ENCODE measurements around the gene UNC45A. TPM values are rescaled to one million over a fixed set of nuclear protein-coding genes. Genes with fewer than 3 reads are reported as not detected.
A peak's percentile ranks its signal among the peaks of the same experiment; 100 is the strongest.

The UNC45A gene
- total RNA-seq, 1 experiment from 2014 or later = 101 TPM

- no peak for TF ChIP-seq STAT6 (CRISPR knock-in tag; conservative IDR thresholded peaks at IDR 0.05; ENCODE audit: low read depth)
- 0 out of 2 replicates have a peak, but pooled peaks have one; percentile 18 for TF ChIP-seq ATF2 (CRISPR knock-in tag; IDR thresholded peaks at IDR 0.05; ENCODE audit: borderline replicate concordance, low read depth)
- TF ChIP-seq TEAD4 (CRISPR knock-in tag; IDR thresholded peaks at IDR 0.05) = no peak
- TF ChIP-seq MAX (CRISPR knock-in tag; IDR thresholded peaks at IDR 0.05) = peak; percentile 78
- TF ChIP-seq MYBL2 (CRISPR knock-in tag; IDR thresholded peaks at IDR 0.05) = 0 out of 2 replicates have a peak, but pooled peaks have one; percentile 65
- peak; percentile 71; the same call in 1 of the 2 replicates for TF ChIP-seq KAT7 (CRISPR knock-in tag; IDR thresholded peaks at IDR 0.05; ENCODE audit: borderline replicate concordance)
- TF ChIP-seq USF1 (CRISPR knock-in tag; IDR thresholded peaks at IDR 0.05) = no peak
Observed at GRCh38 chr15:90931828-90932659, 3.0 kb upstream of the UNC45A start, which contains the start of gene HDDC3 (continued).

- DNase-seq (ENCODE audit: low spot score) (no peak), ATAC-seq (no peak)
- peaks cover 23% of the 10 kb centered on the region for H3K4me1 Mint-ChIP-seq
- peaks cover 12% of the 10 kb centered on the region for H3K27me3 Mint-ChIP-seq (ENCODE audit: low read depth)
- no peak for TF ChIP-seq ATF2 (CRISPR knock-in tag; IDR thresholded peaks at IDR 0.05; ENCODE audit: borderline replicate concordance, low read depth)
- no peak for TF ChIP-seq FOXJ3 (CRISPR knock-in tag; IDR thresholded peaks at IDR 0.05; ENCODE audit: borderline replicate concordance)
- TF ChIP-seq SMAD4 (CRISPR knock-in tag; IDR thresholded peaks at IDR 0.05) = no peak
- peak overlapping the region; percentile 95 for H3K4me3 Mint-ChIP-seq
- H3K9me3 Mint-ChIP-seq = no peaks in the 10 kb centered on the region
- CTCF ChIA-PET = interaction anchor here (0.5 to 7.7 kb wide), 66 partner anchors 9 to 684 kb away, joined by 3 to 264 read pairs (median 6); partner anchors contain the start of genes BLM, FES, FURIN and MAN2A2
- H3K36me3 Mint-ChIP-seq = peaks cover 6% of the 10 kb centered on the region; the same call in 1 of the 2 replicates
- POLR2A ChIA-PET = interaction anchor here (2.3 kb wide), 1 partner anchor 29 kb away, joined by 17 read pairs; the partner anchor contains the start of gene MAN2A2
- no peak overlapping the region for H3K27ac Mint-ChIP-seq
Observed at GRCh38 chr15:90932660-90932991, 2.5 kb upstream of the UNC45A start.

GRCh38 chr15:90933301-90933700 lies 1.8 kb upstream of the UNC45A start:
- CTCF ChIA-PET = interaction anchor here (0.9 to 7.7 kb wide), 30 partner anchors 9 to 336 kb away, joined by 3 to 264 read pairs (median 13); partner anchors contain the start of genes BLM, FES, MAN2A2 and RCCD1
- H3K27me3 Mint-ChIP-seq (ENCODE audit: low read depth) = peaks cover 12% of the 10 kb centered on the region
- peaks cover 8% of the 10 kb centered on the region; the same call in 1 of the 2 replicates for H3K36me3 Mint-ChIP-seq
- POLR2A ChIA-PET = interaction anchor here (2.3 kb wide), 1 partner anchor 30 kb away, joined by 17 read pairs; the partner anchor contains the start of gene MAN2A2
- DNase-seq (ENCODE audit: low spot score) = no peak
- no peak overlapping the region for H3K4me3 Mint-ChIP-seq
- H3K27ac Mint-ChIP-seq = no peak overlapping the region
- no peak for ATAC-seq
- no peaks in the 10 kb centered on the region for H3K9me3 Mint-ChIP-seq
- H3K4me1 Mint-ChIP-seq = peaks cover 23% of the 10 kb centered on the region
- TF ChIP-seq ZNF281 (CRISPR knock-in tag; IDR thresholded peaks at IDR 0.05) = no peak
- no peak for TF ChIP-seq ETV6 (CRISPR knock-in tag; IDR thresholded peaks at IDR 0.05)
- TF ChIP-seq ZNF423 (CRISPR knock-in tag; IDR thresholded peaks at IDR 0.05) = no peak
- no peak for TF ChIP-seq ZNF512 (CRISPR knock-in tag; IDR thresholded peaks at IDR 0.05; ENCODE audit: borderline replicate concordance)
- no peak for TF ChIP-seq NR3C1 (CRISPR knock-in tag; conservative IDR thresholded peaks at IDR 0.05; ENCODE audit: low read depth)
- TF ChIP-seq MYBL2 (CRISPR knock-in tag; IDR thresholded peaks at IDR 0.05) = no peak
- no peak for TF ChIP-seq ZBTB43 (CRISPR knock-in tag; IDR thresholded peaks at IDR 0.05)
- TF ChIP-seq NR1H2 (CRISPR knock-in tag; IDR thresholded peaks at IDR 0.05) = no peak
- TF ChIP-seq NFATC4 (CRISPR knock-in tag; IDR thresholded peaks at IDR 0.05) = no peak

Measured in WTC11 (cell line).